ENCODE results near the gene KIAA0232. TPM values are rescaled to one million over a fixed set of nuclear protein-coding genes. Genes with fewer than 3 reads are reported as not detected.
A peak's percentile ranks its signal among the peaks of the same experiment; 100 is the strongest.

The KIAA0232 gene
- total and polyA plus RNA-seq, 9 donors: 8.7 to 41.4 (median 38.5) TPM

- Histone ChIP-seq H3K27me3 (no peaks in the 10 kb centered on the region), H3K36me3 (no peaks in the 10 kb centered on the region), H3K4me3 (no peak overlapping the region), H3K27ac (no peak overlapping the region), H3K9me3 (no peaks in the 10 kb centered on the region), H3K4me1 (ENCODE audit: insufficient read depth) (no peaks in the 10 kb centered on the region)
- TF ChIP-seq, protein P1, sequence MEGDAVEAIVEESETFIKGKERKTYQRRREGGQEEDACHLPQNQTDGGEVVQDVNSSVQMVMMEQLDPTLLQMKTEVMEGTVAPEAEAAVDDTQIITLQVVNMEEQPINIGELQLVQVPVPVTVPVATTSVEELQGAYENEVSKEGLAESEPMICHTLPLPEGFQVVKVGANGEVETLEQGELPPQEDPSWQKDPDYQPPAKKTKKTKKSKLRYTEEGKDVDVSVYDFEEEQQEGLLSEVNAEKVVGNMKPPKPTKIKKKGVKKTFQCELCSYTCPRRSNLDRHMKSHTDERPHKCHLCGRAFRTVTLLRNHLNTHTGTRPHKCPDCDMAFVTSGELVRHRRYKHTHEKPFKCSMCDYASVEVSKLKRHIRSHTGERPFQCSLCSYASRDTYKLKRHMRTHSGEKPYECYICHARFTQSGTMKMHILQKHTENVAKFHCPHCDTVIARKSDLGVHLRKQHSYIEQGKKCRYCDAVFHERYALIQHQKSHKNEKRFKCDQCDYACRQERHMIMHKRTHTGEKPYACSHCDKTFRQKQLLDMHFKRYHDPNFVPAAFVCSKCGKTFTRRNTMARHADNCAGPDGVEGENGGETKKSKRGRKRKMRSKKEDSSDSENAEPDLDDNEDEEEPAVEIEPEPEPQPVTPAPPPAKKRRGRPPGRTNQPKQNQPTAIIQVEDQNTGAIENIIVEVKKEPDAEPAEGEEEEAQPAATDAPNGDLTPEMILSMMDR (IDR thresholded peaks at IDR 0.05): no peak
- TF ChIP-seq POLR2A (IDR thresholded peaks at IDR 0.05) (no peak), EP300 (IDR thresholded peaks at IDR 0.05) (no peak)
- DNase-seq: no peak
- intact Hi-C loops (cut with DNase I): loop anchor here in 2 of 4 donors (10.0 kb wide), 1 partner anchor 94 kb away; the partner anchor contains the start of gene KIAA0232 (in 2 of the 2)
- WGBS, 3 donors: 74 to 86% (median 75%) methylated on average over 11 of the region's 11 CpGs
Observed at GRCh38 chr4:6878451-6879059, 96.0 kb downstream of the KIAA0232 start.

DNA sequence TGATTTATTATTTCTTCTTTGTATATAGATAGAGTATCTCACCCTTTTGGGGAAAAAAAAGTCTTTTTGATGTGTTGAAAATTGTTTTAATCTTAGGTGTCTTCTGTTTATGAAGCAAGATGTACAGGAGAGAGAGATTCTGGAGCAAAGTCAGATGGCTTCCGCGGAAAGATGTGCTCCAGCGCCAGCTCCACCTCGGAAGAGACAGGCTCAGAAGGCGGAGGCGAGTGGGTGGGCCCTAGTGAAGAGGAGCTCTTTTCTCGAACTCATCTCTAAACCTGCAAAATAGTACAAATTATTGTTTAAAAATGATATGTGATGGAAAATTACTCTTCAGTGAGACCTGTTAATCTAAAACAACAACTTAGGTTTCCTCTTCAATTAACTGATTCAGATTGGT lies 98.2 kb downstream of the KIAA0232 start:
- no peak for TF ChIP-seq POLR2A (IDR thresholded peaks at IDR 0.05)
- H3K36me3 ChIP-seq: no peaks in the 10 kb centered on the region
- intact Hi-C loops (cut with DNase I): no loop called here
- no peak overlapping the region for H3K4me3 ChIP-seq
- no peaks in the 10 kb centered on the region for H3K4me1 ChIP-seq (ENCODE audit: insufficient read depth)
- H3K9me3 ChIP-seq: no peaks in the 10 kb centered on the region
- no peak for DNase-seq
- H3K27me3 ChIP-seq: no peaks in the 10 kb centered on the region
- 86 to 89% (median 87%) methylated on average over 7 of the region's 7 CpGs for whole genome bisulfite sequencing, 3 donors
- H3K27ac ChIP-seq: no peak overlapping the region

- TF ChIP-seq EP300 (IDR thresholded peaks at IDR 0.05) (no peak), POLR2A (IDR thresholded peaks at IDR 0.05) (no peak)
- TF ChIP-seq, protein P1 (IDR thresholded peaks at IDR 0.05): no peak
- no peaks in the 10 kb centered on the region for H3K9me3 ChIP-seq
- DNase-seq: no peak
- 40 to 58% (median 49%) methylated on average over 16 of the region's 16 CpGs for WGBS, 3 donors
- no peak overlapping the region for H3K27ac ChIP-seq
- H3K4me1 ChIP-seq (ENCODE audit: insufficient read depth): no peaks in the 10 kb centered on the region
- no peaks in the 10 kb centered on the region for H3K27me3 ChIP-seq
- intact Hi-C loops (cut with DNase I): no loop called here
- no peaks in the 10 kb centered on the region for H3K36me3 ChIP-seq
- H3K4me3 ChIP-seq: no peak overlapping the region
Observed at GRCh38 chr4:6881908-6882307, 99.4 kb downstream of the KIAA0232 start.

DNA sequence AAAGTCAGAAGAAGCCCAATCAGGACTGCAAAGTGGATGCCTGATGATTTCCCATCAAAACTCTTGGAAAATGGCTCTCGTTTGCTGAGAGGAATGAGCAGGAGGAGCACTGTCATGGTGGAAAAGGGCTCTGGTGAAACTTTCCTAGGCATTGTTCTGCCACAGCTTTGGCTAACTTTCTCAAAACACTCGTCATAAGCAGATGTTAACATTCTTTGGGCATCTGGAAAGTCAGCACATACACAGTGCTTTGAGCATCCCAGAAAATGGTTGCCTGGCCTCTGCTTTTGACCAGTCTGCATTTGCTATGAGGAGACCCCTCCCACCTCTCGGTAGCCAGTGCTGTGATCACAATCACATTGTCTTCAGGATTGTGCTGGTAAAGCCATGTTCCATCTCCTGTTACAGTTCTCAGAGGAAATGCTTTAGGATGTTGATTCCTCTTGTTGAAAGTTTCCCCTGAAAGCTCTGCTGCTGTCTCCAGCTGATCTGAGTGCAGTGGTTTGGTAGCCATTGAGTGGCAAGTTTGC lies 101.9 kb downstream of the KIAA0232 start:
- no peaks in the 10 kb centered on the region for H3K9me3 ChIP-seq
- no peaks in the 10 kb centered on the region for H3K27me3 ChIP-seq
- WGBS, 3 donors: 49 to 71% (median 66%) methylated on average over 3 of the region's 3 CpGs
- TF ChIP-seq POLR2A (IDR thresholded peaks at IDR 0.05) (no peak), EP300 (IDR thresholded peaks at IDR 0.05) (no peak)
- TF ChIP-seq, protein P1 (IDR thresholded peaks at IDR 0.05): no peak
- no peak overlapping the region for H3K4me3 ChIP-seq
- intact Hi-C loops (cut with DNase I): no loop called here
- H3K27ac ChIP-seq: no peak overlapping the region
- DNase-seq: no peak
- H3K4me1 ChIP-seq (ENCODE audit: insufficient read depth): no peaks in the 10 kb centered on the region
- H3K36me3 ChIP-seq: no peaks in the 10 kb centered on the region

- no peaks in the 10 kb centered on the region for H3K9me3 ChIP-seq
- no peaks in the 10 kb centered on the region for H3K4me1 ChIP-seq (ENCODE audit: insufficient read depth)
- 25 to 32% (median 32%) methylated on average over 15 of the region's 15 CpGs for WGBS, 3 donors
- no peaks in the 10 kb centered on the region for H3K27me3 ChIP-seq
- intact Hi-C loops (cut with DNase I): no loop called here
- no peak overlapping the region for H3K4me3 ChIP-seq
- H3K36me3 ChIP-seq: no peaks in the 10 kb centered on the region
- peak overlapping the region in 1 of 2 donors; percentile 25 for H3K27ac ChIP-seq
- TF ChIP-seq, protein P1 (IDR thresholded peaks at IDR 0.05): peak in 1 of 3 donors; percentile 25
- no peak for TF ChIP-seq POLR2A (IDR thresholded peaks at IDR 0.05)
- no peak for TF ChIP-seq EP300 (IDR thresholded peaks at IDR 0.05)
- DNase-seq: peak in 2 of 5 donors; percentile 33 to 51
Observed at GRCh38 chr4:6885953-6886557, 103.5 kb downstream of the KIAA0232 start.
